Activated naive CD4-positive, alpha-beta T cell treated with anti-CD3 and anti-CD28 coated beads, Interleukin-2, amount 10 ng/mL, durations not matched to agents 7 days and 5 days (primary cell): ENCODE results near the gene CIPC.

Experiments used
- CTCF ChIA-PET: fragments of 350-600 bp; sonication (Branson Sonifier 250); formaldehyde crosslinking; loops from one replicate; lab custom pipeline; 2021; ENCODE audit warnings: antibody characterized with exemption; lab: Charles Lee
- DNase-seq: peaks from one replicate; pipeline ENCODE4 v3.0.0-alpha.2; 2020
- H3K27ac Mint-ChIP-seq: one replicate; pipeline ENCODE4 v1.8.0; 2021; ENCODE audit warnings: mild to moderate bottlenecking, moderate library complexity, mixed read lengths
- H3K27me3 Mint-ChIP-seq: one replicate; pipeline ENCODE4 v1.8.0; 2021; ENCODE audit warnings: mild to moderate bottlenecking, mixed read lengths
- H3K36me3 Mint-ChIP-seq: one replicate; pipeline ENCODE4 v1.8.0; 2021; ENCODE audit warnings: mixed read lengths
- H3K4me1 Mint-ChIP-seq: one replicate; pipeline ENCODE4 v1.8.0; 2021; ENCODE audit warnings: mixed read lengths
- H3K4me3 Mint-ChIP-seq: one replicate; pipeline ENCODE4 v1.8.0; 2021; ENCODE audit warnings: mild to moderate bottlenecking, moderate library complexity, mixed read lengths
- H3K9me3 Mint-ChIP-seq: one replicate; pipeline ENCODE4 v1.8.0; 2021; ENCODE audit warnings: mixed read lengths

Gene CIPC

GRCh38 chr14:77083082-77083481, 15.0 kb upstream of the CIPC start:
- H3K4me3 Mint-ChIP-seq, result no peak overlapping the region
- H3K9me3 Mint-ChIP-seq, result peaks cover 5% of the 10 kb centered on the region
- no peak for DNase-seq
- H3K36me3 Mint-ChIP-seq, result no peaks in the 10 kb centered on the region
- H3K4me1 Mint-ChIP-seq, result peaks cover 9% of the 10 kb centered on the region
- H3K27ac Mint-ChIP-seq, result no peak overlapping the region
- CTCF ChIA-PET, result interaction anchor here (1.0 to 42.9 kb wide), 3 partner anchors 9 to 214 kb away, joined by 3 to 1049 read pairs (median 5); no protein-coding TSS in a partner anchor
- H3K27me3 Mint-ChIP-seq, result peaks cover 19% of the 10 kb centered on the region

- H3K9me3 Mint-ChIP-seq, result peaks cover 2% of the 10 kb centered on the region
- CTCF ChIA-PET, result interaction anchor here (0.7 to 42.9 kb wide), 6 partner anchors 8 to 216 kb away, joined by 3 to 1049 read pairs (median 6); no protein-coding TSS in a partner anchor
- H3K27me3 Mint-ChIP-seq, result peaks cover 26% of the 10 kb centered on the region
- H3K4me3 Mint-ChIP-seq, result no peak overlapping the region
- no peak for DNase-seq
- no peak overlapping the region for H3K27ac Mint-ChIP-seq
- H3K36me3 Mint-ChIP-seq, result no peaks in the 10 kb centered on the region
- peaks cover 13% of the 10 kb centered on the region for H3K4me1 Mint-ChIP-seq
Observed at GRCh38 chr14:77084985-77085384, 13.1 kb upstream of the CIPC start.

GRCh38 chr14:77085538-77085937, 12.5 kb upstream of the CIPC start:
- CTCF ChIA-PET, result interaction anchor here (0.6 to 42.9 kb wide), 11 partner anchors 8 to 1866 kb away, joined by 3 to 1049 read pairs (median 4); no protein-coding TSS in a partner anchor
- Mint-ChIP-seq H3K9me3 (no peaks in the 10 kb centered on the region), H3K4me3 (no peak overlapping the region), H3K27ac (no peak overlapping the region), H3K4me1 (peaks cover 13% of the 10 kb centered on the region), H3K27me3 (peaks cover 31% of the 10 kb centered on the region), H3K36me3 (no peaks in the 10 kb centered on the region)
- DNase-seq, result no peak

- CTCF ChIA-PET, result interaction anchor here (0.6 to 42.9 kb wide), 10 partner anchors 7 to 1866 kb away, joined by 3 to 1049 read pairs (median 4); no protein-coding TSS in a partner anchor
- Mint-ChIP-seq H3K27me3 (peaks cover 32% of the 10 kb centered on the region), H3K27ac (no peak overlapping the region), H3K4me3 (no peak overlapping the region), H3K9me3 (peaks cover 4% of the 10 kb centered on the region), H3K36me3 (no peaks in the 10 kb centered on the region), H3K4me1 (peaks cover 13% of the 10 kb centered on the region)
- no peak for DNase-seq
Observed at GRCh38 chr14:77086017-77086727, 11.9 kb upstream of the CIPC start.

GRCh38 chr14:77086951-77087350, 11.1 kb upstream of the CIPC start:
- H3K9me3 Mint-ChIP-seq, result peaks cover 11% of the 10 kb centered on the region
- DNase-seq, result no peak
- no peak overlapping the region for H3K4me3 Mint-ChIP-seq
- H3K4me1 Mint-ChIP-seq, result peaks cover 13% of the 10 kb centered on the region
- no peak overlapping the region for H3K27ac Mint-ChIP-seq
- CTCF ChIA-PET, result interaction anchor here (0.6 to 42.9 kb wide), 4 partner anchors 8 to 385 kb away, joined by 3 to 1049 read pairs (median 16); no protein-coding TSS in a partner anchor
- peaks cover 32% of the 10 kb centered on the region for H3K27me3 Mint-ChIP-seq
- no peaks in the 10 kb centered on the region for H3K36me3 Mint-ChIP-seq

- Mint-ChIP-seq H3K27ac (no peak overlapping the region), H3K4me1 (peaks cover 13% of the 10 kb centered on the region), H3K36me3 (no peaks in the 10 kb centered on the region), H3K9me3 (peaks cover 11% of the 10 kb centered on the region), H3K4me3 (no peak overlapping the region), H3K27me3 (peaks cover 26% of the 10 kb centered on the region)
- CTCF ChIA-PET, result interaction anchor here (2.0 to 42.9 kb wide), 2 partner anchors 19 to 219 kb away, joined by 5 to 1049 read pairs; no protein-coding TSS in a partner anchor
- DNase-seq, result no peak
Observed at GRCh38 chr14:77087631-77088030, 10.4 kb upstream of the CIPC start.

- peaks cover 28% of the 10 kb centered on the region for H3K27me3 Mint-ChIP-seq
- CTCF ChIA-PET, result interaction anchor here (1.7 to 42.9 kb wide), 3 partner anchors 18 to 220 kb away, joined by 5 to 1049 read pairs (median 6); no protein-coding TSS in a partner anchor
- peaks cover 11% of the 10 kb centered on the region for H3K9me3 Mint-ChIP-seq
- H3K27ac Mint-ChIP-seq, result no peak overlapping the region
- no peak for DNase-seq
- H3K36me3 Mint-ChIP-seq, result no peaks in the 10 kb centered on the region
- H3K4me1 Mint-ChIP-seq, result peaks cover 13% of the 10 kb centered on the region
- no peak overlapping the region for H3K4me3 Mint-ChIP-seq
Observed at GRCh38 chr14:77088219-77088618, 9.8 kb upstream of the CIPC start.

- H3K4me1 Mint-ChIP-seq, result peaks cover 13% of the 10 kb centered on the region
- DNase-seq, result no peak
- no peaks in the 10 kb centered on the region for H3K36me3 Mint-ChIP-seq
- peaks cover 28% of the 10 kb centered on the region for H3K27me3 Mint-ChIP-seq
- no peak overlapping the region for H3K27ac Mint-ChIP-seq
- H3K9me3 Mint-ChIP-seq, result peaks cover 11% of the 10 kb centered on the region
- CTCF ChIA-PET, result interaction anchor here (0.6 to 42.9 kb wide), 5 partner anchors 13 to 220 kb away, joined by 3 to 1049 read pairs (median 5); no protein-coding TSS in a partner anchor
- no peak overlapping the region for H3K4me3 Mint-ChIP-seq
Observed at GRCh38 chr14:77088645-77089044, 9.4 kb upstream of the CIPC start.

- Mint-ChIP-seq H3K27me3 (peaks cover 22% of the 10 kb centered on the region), H3K4me1 (peaks cover 16% of the 10 kb centered on the region)
- no peak for DNase-seq
Observed at GRCh38 chr14:77091518-77091917, 6.5 kb upstream of the CIPC start.

GRCh38 chr14:77092676-77093075, 5.4 kb upstream of the CIPC start:
- DNase-seq, result no peak
- peaks cover 24% of the 10 kb centered on the region for H3K4me1 Mint-ChIP-seq

More at GRCh38 chr14:77091518-77091917, 6.5 kb upstream of the CIPC start:
- Mint-ChIP-seq H3K36me3 (no peaks in the 10 kb centered on the region), H3K9me3 (peaks cover 11% of the 10 kb centered on the region), H3K4me3 (no peak overlapping the region), H3K27ac (no peak overlapping the region)
- CTCF ChIA-PET, result interaction anchor here (0.7 to 42.9 kb wide), 8 partner anchors 15 to 223 kb away, joined by 3 to 1049 read pairs (median 4); no protein-coding TSS in a partner anchor

GRCh38 chr14:77094672-77095284, 3.3 kb upstream of the CIPC start:
- Mint-ChIP-seq H3K9me3 (peaks cover 11% of the 10 kb centered on the region), H3K27ac (no peak overlapping the region), H3K27me3 (peaks cover 15% of the 10 kb centered on the region), H3K4me1 (peaks cover 32% of the 10 kb centered on the region), H3K4me3 (no peak overlapping the region), H3K36me3 (peaks cover 2% of the 10 kb centered on the region)
- DNase-seq, result peak; percentile 86
- CTCF ChIA-PET, result interaction anchor here (0.8 to 42.9 kb wide), 13 partner anchors 9 to 385 kb away, joined by 3 to 1049 read pairs (median 4); no protein-coding TSS in a partner anchor

More at GRCh38 chr14:77092676-77093075, 5.4 kb upstream of the CIPC start:
- no peak overlapping the region for H3K4me3 Mint-ChIP-seq
- H3K36me3 Mint-ChIP-seq, result peaks cover 2% of the 10 kb centered on the region
- peaks cover 22% of the 10 kb centered on the region for H3K27me3 Mint-ChIP-seq
- CTCF ChIA-PET, result interaction anchor here (1.0 to 42.9 kb wide), 6 partner anchors 8 to 383 kb away, joined by 3 to 1049 read pairs (median 8); no protein-coding TSS in a partner anchor
- peaks cover 11% of the 10 kb centered on the region for H3K9me3 Mint-ChIP-seq
- no peak overlapping the region for H3K27ac Mint-ChIP-seq

- Mint-ChIP-seq H3K9me3 (no peaks in the 10 kb centered on the region), H3K4me1 (peaks cover 34% of the 10 kb centered on the region), H3K36me3 (peaks cover 2% of the 10 kb centered on the region), H3K27me3 (peaks cover 8% of the 10 kb centered on the region), H3K4me3 (peak overlapping the region; percentile 99), H3K27ac (peak overlapping the region; percentile 97)
- DNase-seq, result no peak
- CTCF ChIA-PET, result interaction anchor here (1.0 to 42.9 kb wide), 6 partner anchors 26 to 228 kb away, joined by 3 to 1049 read pairs (median 20); no protein-coding TSS in a partner anchor
Observed at GRCh38 chr14:77097006-77097699, 905 bp upstream of the CIPC start.
